Measurements from ENCODE around the gene NCOA5.

DNA sequence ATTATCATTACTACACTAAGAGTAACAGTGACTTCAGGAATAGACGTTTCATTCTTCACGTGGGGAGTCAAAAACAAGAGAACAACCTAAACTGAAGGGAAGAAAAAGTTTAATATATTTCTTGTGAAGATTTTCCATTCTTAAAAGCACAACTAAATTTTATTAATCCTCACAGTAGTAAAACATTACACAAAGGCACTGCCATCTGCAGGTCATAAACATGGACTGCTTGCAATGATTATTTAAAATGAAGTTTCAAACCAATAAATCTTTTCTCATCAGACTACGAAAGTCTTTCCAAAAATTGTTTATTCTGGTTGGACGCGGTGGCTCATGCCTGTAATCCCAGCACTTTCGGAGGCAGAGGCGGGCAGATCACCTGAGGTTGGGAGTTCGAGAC is 2.6 kb downstream of the NCOA5 start:
- TF ChIP-seq CTCF (conservative IDR thresholded peaks at IDR 0.05; ENCODE audit: low read depth, low read length) (peak; percentile 67), EZH2 (IDR thresholded peaks at IDR 0.05; ENCODE audit: low read length, unreplicated experiment) (no peak), EZH2phosphoT487 (IDR thresholded peaks at IDR 0.05; ENCODE audit: borderline replicate concordance, low read length) (no peak)
